Measurements from ENCODE around the gene REXO4. TPM values are rescaled to one million over a fixed set of nuclear protein-coding genes. Genes with fewer than 3 reads are reported as not detected.
A peak's percentile ranks its signal among the peaks of the same experiment; 100 is the strongest.
"Not testable (repeated sequence)": the region's sequence is repeated elsewhere in the genome, so short reads cannot be mapped to it uniquely, and the experiment has no call there.

The REXO4 gene
- total RNA-seq, 1 donor from 2014 or later, result 22.6 TPM

- intact Hi-C loops (cut with DNase I), result no loop called here
- no peak overlapping the region for H3K4me3 ChIP-seq
- TF ChIP-seq, protein P1, sequence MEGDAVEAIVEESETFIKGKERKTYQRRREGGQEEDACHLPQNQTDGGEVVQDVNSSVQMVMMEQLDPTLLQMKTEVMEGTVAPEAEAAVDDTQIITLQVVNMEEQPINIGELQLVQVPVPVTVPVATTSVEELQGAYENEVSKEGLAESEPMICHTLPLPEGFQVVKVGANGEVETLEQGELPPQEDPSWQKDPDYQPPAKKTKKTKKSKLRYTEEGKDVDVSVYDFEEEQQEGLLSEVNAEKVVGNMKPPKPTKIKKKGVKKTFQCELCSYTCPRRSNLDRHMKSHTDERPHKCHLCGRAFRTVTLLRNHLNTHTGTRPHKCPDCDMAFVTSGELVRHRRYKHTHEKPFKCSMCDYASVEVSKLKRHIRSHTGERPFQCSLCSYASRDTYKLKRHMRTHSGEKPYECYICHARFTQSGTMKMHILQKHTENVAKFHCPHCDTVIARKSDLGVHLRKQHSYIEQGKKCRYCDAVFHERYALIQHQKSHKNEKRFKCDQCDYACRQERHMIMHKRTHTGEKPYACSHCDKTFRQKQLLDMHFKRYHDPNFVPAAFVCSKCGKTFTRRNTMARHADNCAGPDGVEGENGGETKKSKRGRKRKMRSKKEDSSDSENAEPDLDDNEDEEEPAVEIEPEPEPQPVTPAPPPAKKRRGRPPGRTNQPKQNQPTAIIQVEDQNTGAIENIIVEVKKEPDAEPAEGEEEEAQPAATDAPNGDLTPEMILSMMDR (IDR thresholded peaks at IDR 0.05), result peak; percentile 23
- peak; percentile 17 for ATAC-seq
- no peaks in the 10 kb centered on the region for H3K36me3 ChIP-seq
- no peaks in the 10 kb centered on the region for H3K9me3 ChIP-seq
- H3K27ac ChIP-seq, result no peak overlapping the region
- H3K27me3 ChIP-seq, result peaks cover 16% of the 10 kb centered on the region
- H3K4me1 ChIP-seq, result no peaks in the 10 kb centered on the region
- DNase-seq, result no peak
These were observed 20.9 kb downstream of the REXO4 start for GRCh38 chr9:133396952-133397351.

- Histone ChIP-seq H3K4me3 (no peak overlapping the region), H3K27me3 (peaks cover 16% of the 10 kb centered on the region), H3K4me1 (no peaks in the 10 kb centered on the region), H3K36me3 (no peaks in the 10 kb centered on the region), H3K9me3 (no peaks in the 10 kb centered on the region), H3K27ac (no peak overlapping the region)
- no peak for DNase-seq
- intact Hi-C loops (cut with DNase I), result no loop called here
- ATAC-seq, result no peak
- TF ChIP-seq, protein P1 (IDR thresholded peaks at IDR 0.05), result no peak
These were observed 23.0 kb downstream of the REXO4 start for GRCh38 chr9:133394687-133395271.

GRCh38 chr9:133393399-133393798 lies 24.4 kb downstream of the REXO4 start:
- H3K27me3 ChIP-seq, result peaks cover 16% of the 10 kb centered on the region
- ATAC-seq (no peak), DNase-seq (no peak)
- no peak overlapping the region for H3K4me3 ChIP-seq
- H3K9me3 ChIP-seq, result no peaks in the 10 kb centered on the region
- no peaks in the 10 kb centered on the region for H3K36me3 ChIP-seq
- intact Hi-C loops (cut with DNase I), result no loop called here
- TF ChIP-seq, protein P1 (IDR thresholded peaks at IDR 0.05), result no peak
- no peaks in the 10 kb centered on the region for H3K4me1 ChIP-seq
- no peak overlapping the region for H3K27ac ChIP-seq

- H3K4me1 ChIP-seq; H3K9me3 ChIP-seq; H3K27ac ChIP-seq; DNase-seq; H3K4me3 ChIP-seq; intact Hi-C loops (cut with DNase I); H3K36me3 ChIP-seq; ATAC-seq: not testable (repeated sequence)
- H3K27me3 ChIP-seq, result peaks cover 16% of the 10 kb centered on the region
These were observed 25.5 kb downstream of the REXO4 start for GRCh38 chr9:133392308-133392707.

DNA sequence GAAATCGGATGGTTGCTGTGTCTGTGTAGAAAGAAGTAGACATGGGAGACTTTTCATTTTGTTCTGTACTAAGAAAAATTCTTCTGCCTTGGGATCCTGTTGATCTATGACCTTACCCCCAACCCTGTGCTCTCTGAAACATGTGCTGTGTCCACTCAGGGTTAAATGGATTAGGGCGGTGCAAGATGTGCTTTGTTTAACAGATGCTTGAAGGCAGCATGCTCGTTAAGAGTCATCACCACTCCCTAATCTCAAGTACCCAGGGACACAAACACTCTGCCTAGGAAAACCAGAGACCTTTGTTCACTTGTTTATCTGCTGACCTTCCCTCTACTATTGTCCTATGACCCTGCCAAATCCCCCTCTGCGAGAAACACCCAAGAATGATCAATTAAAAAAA lies 26.4 kb downstream of the REXO4 start:
- intact Hi-C loops (cut with DNase I); ATAC-seq; H3K4me3 ChIP-seq; H3K36me3 ChIP-seq; H3K9me3 ChIP-seq; DNase-seq; H3K4me1 ChIP-seq; H3K27ac ChIP-seq: not testable (repeated sequence)
- H3K27me3 ChIP-seq, result peaks cover 16% of the 10 kb centered on the region

GRCh38 chr9:133390713-133391112 lies 27.1 kb downstream of the REXO4 start:
- H3K27me3 ChIP-seq, result peaks cover 16% of the 10 kb centered on the region
- no peak overlapping the region for H3K4me3 ChIP-seq
- intact Hi-C loops (cut with DNase I), result no loop called here
- no peak overlapping the region for H3K27ac ChIP-seq
- no peak for DNase-seq
- TF ChIP-seq, protein P1 (IDR thresholded peaks at IDR 0.05), result no peak
- H3K36me3 ChIP-seq, result no peaks in the 10 kb centered on the region
- H3K9me3 ChIP-seq, result no peaks in the 10 kb centered on the region
- H3K4me1 ChIP-seq, result no peaks in the 10 kb centered on the region
- ATAC-seq, result no peak

- peaks cover 6% of the 10 kb centered on the region for H3K27me3 ChIP-seq
- TF ChIP-seq, protein P1 (IDR thresholded peaks at IDR 0.05), result no peak
- H3K27ac ChIP-seq, result no peak overlapping the region
- DNase-seq, result no peak
- no peak for ATAC-seq
- H3K36me3 ChIP-seq, result no peaks in the 10 kb centered on the region
- H3K9me3 ChIP-seq, result no peaks in the 10 kb centered on the region
- intact Hi-C loops (cut with DNase I), result no loop called here
- H3K4me3 ChIP-seq, result no peak overlapping the region
- H3K4me1 ChIP-seq, result no peaks in the 10 kb centered on the region
These were observed 28.2 kb downstream of the REXO4 start for GRCh38 chr9:133389562-133389961.

Data from upper lobe of right lung (tissue), 1 donor.